Stomach smooth muscle (tissue), 2 donors: Measurements from ENCODE around the gene RAD51B.

Source experiments
- H3K27ac ChIP-seq: one replicate; pipeline ENCODE4 v1.7.0; 2013; ENCODE audit warnings: mild to moderate bottlenecking, low read length, inconsistent platforms
- H3K27me3 ChIP-seq, 2 donors: one replicate each; pipeline ENCODE4 v1.7.0; 2013; ENCODE audit warnings: low read length in 2 of 2; ENCODE audit not compliant: insufficient read depth in 2 of 2, control insufficient read depth in 1 of 2
- H3K36me3 ChIP-seq, 2 donors: one replicate each; pipeline ENCODE4 v1.7.0; 2013; ENCODE audit warnings: low read length in 2 of 2; ENCODE audit not compliant: control insufficient read depth in 2 of 2, insufficient read depth in 2 of 2
- H3K4me1 ChIP-seq: one replicate; pipeline ENCODE4 v1.7.0; 2013; ENCODE audit warnings: low read length; ENCODE audit not compliant: control insufficient read depth, insufficient read depth
- H3K4me3 ChIP-seq, 2 donors: one replicate each; pipeline ENCODE4 v1.7.0; 2013; ENCODE audit warnings: low read length in 2 of 2
- H3K9ac ChIP-seq, 2 donors: one replicate each; pipeline ENCODE4 v1.7.0; 2013; ENCODE audit warnings: low read length in 2 of 2, mild to moderate bottlenecking in 1 of 2
- H3K9me3 ChIP-seq, 2 donors: one replicate each; pipeline ENCODE4 v1.7.0; 2013; ENCODE audit warnings: low read length in 2 of 2; ENCODE audit not compliant: control insufficient read depth in 2 of 2
- donor health status: healthy.
- donor health status: Pancreatic carcinoma.

Gene RAD51B

DNA sequence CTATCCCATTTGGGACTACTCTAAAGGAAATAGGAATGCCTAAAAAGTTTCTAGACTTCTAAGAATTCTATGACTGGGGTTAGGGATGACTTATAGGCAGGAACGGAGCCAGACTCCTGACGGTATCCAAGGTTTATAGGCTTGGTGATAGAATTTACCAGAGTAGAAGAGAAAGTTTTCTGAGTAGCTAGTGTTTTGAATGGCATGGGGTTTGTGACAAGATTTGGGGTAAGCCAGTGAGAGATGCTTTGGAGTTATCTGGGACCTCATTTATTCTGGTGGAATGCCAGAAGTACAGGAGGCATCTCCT is 444.6 kb downstream of the RAD51B start:
- Histone ChIP-seq H3K36me3 (no peaks in the 10 kb centered on the region), H3K27ac (no peak overlapping the region), H3K9me3 (no peaks in the 10 kb centered on the region), H3K4me3 (no peak overlapping the region), H3K9ac (no peak overlapping the region), H3K27me3 (no peaks in the 10 kb centered on the region), H3K4me1 (peaks cover 2% of the 10 kb centered on the region)

DNA sequence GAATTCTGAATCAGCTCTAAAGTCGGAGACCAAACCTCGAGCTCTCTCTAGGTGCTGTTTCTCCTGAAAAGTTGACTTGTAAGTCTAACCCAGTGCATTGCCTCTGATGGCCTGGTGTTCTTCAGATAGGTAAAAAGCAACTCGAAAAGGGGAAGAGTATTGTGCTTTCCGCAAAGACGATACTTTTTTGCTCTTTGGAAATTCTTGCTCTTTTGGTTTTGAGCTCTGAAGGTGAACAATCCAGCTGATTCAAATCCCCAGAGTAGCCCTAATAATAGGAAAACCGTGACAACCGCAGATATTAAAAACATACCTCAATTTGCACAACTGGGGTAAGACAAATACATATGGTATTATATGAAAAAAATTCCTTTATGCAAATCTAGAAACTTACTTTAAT is 447.4 kb downstream of the RAD51B start:
- H3K27me3 ChIP-seq = no peaks in the 10 kb centered on the region
- H3K36me3 ChIP-seq = no peaks in the 10 kb centered on the region
- H3K9ac ChIP-seq = no peak overlapping the region
- H3K27ac ChIP-seq = no peak overlapping the region
- H3K4me1 ChIP-seq = peaks cover 8% of the 10 kb centered on the region
- H3K9me3 ChIP-seq = no peaks in the 10 kb centered on the region
- no peak overlapping the region for H3K4me3 ChIP-seq

GRCh38 chr14:68268197-68268596 is 448.6 kb downstream of the RAD51B start:
- H3K4me3 ChIP-seq = no peak overlapping the region
- no peaks in the 10 kb centered on the region for H3K27me3 ChIP-seq
- H3K9me3 ChIP-seq = no peaks in the 10 kb centered on the region
- H3K9ac ChIP-seq = no peak overlapping the region
- no peaks in the 10 kb centered on the region for H3K36me3 ChIP-seq
- no peak overlapping the region for H3K27ac ChIP-seq
- peaks cover 8% of the 10 kb centered on the region for H3K4me1 ChIP-seq

DNA sequence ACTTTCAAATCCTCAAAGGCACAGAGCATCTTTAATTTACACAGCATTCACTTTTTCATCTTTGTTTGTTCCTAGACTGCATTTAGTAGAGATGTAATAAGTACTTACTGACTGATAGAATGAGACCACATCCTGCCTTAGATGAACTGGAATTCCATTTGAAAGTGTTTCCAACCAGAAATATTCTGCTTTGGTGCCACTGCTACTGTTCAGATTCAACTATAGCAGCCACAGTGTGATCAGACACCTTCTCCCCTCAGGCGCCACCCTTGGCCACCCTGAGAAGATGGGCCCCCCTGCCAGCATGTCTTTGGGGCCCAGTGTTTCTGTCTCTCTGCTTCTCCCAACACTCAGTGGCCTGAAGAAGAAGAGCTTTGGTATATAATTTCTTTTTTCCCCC is 449.1 kb downstream of the RAD51B start:
- peak overlapping the region; percentile 32 for H3K27ac ChIP-seq
- peaks cover 8% of the 10 kb centered on the region for H3K4me1 ChIP-seq
- no peak overlapping the region for H3K9ac ChIP-seq
- H3K9me3 ChIP-seq = no peaks in the 10 kb centered on the region
- H3K36me3 ChIP-seq = no peaks in the 10 kb centered on the region
- H3K4me3 ChIP-seq = no peak overlapping the region
- H3K27me3 ChIP-seq = no peaks in the 10 kb centered on the region

DNA sequence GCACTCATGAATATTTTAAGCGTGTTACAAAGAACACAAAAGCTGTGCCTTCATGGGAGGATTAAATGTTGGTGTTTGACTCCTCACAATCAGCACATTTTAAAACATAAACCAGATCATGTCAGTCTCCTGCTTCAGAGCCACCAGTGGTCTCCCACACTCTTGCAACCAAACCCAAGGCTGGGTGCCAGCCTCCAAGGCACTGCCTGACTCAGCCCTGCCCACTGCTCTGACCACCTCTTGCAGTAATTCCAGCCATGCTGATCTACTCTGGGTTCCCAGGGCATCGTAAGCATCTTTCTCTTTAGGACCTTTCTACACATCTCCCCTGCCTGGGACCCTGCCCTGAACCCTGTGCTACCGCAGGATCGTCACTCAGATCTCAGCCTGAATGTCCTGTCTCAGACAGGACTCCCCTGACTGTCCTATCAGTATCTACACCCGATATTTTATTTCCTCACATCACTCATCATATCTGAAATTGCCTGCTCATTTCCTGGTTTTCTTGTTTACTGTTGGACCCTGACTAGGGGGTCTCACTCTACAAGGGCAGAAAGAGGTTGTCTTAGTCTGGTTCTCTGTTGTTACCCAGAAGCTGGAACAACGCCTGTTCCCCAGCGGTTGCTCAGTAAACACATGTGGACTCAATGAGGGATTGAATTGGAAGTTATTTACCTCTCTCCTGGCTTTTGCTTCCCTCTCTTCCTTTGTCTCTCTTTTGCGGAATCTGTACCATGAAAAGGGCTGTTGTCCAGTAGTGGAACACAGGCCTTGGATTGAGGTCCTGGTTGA is 449.8 kb downstream of the RAD51B start:
- Histone ChIP-seq H3K4me3 (no peak overlapping the region), H3K36me3 (no peaks in the 10 kb centered on the region), H3K9ac (no peak overlapping the region), H3K4me1 (peaks cover 8% of the 10 kb centered on the region), H3K9me3 (no peaks in the 10 kb centered on the region), H3K27ac (peak overlapping the region; percentile 32), H3K27me3 (no peaks in the 10 kb centered on the region)

- Histone ChIP-seq H3K27ac (no peak overlapping the region), H3K9ac (no peak overlapping the region)
Observed at GRCh38 chr14:68270342-68270741, 450.8 kb downstream of the RAD51B start.

DNA sequence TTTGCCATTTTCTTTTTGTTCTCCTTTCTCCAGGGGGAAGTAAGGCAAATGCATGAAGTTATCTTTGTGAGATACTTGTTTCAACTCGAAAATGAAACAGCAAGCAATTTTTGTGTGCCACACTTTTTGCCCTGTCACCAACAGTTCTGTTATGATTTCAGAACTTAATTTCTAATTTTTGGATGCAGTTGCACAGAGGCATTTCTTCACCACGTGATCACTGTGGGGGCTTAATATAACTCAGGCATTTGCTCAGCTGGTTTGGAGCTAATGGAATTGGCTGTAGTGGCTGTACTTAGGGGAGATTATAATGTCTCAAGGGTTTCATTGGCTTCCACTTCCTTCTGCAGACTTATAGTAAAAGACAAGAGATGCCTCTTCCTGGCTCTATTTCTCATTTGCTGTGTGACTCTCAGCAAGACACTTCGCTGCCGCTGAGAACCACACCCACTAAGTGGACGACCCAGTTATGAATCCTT is 452.4 kb downstream of the RAD51B start:
- H3K4me3 ChIP-seq = no peak overlapping the region
- no peaks in the 10 kb centered on the region for H3K9me3 ChIP-seq
- no peak overlapping the region for H3K27ac ChIP-seq
- peaks cover 8% of the 10 kb centered on the region for H3K4me1 ChIP-seq
- H3K27me3 ChIP-seq = no peaks in the 10 kb centered on the region
- H3K36me3 ChIP-seq = no peaks in the 10 kb centered on the region
- no peak overlapping the region for H3K9ac ChIP-seq

More at GRCh38 chr14:68270342-68270741, 450.8 kb downstream of the RAD51B start:
- Histone ChIP-seq H3K9me3 (no peaks in the 10 kb centered on the region), H3K27me3 (no peaks in the 10 kb centered on the region), H3K4me3 (no peak overlapping the region), H3K36me3 (no peaks in the 10 kb centered on the region), H3K4me1 (peaks cover 8% of the 10 kb centered on the region)

DNA sequence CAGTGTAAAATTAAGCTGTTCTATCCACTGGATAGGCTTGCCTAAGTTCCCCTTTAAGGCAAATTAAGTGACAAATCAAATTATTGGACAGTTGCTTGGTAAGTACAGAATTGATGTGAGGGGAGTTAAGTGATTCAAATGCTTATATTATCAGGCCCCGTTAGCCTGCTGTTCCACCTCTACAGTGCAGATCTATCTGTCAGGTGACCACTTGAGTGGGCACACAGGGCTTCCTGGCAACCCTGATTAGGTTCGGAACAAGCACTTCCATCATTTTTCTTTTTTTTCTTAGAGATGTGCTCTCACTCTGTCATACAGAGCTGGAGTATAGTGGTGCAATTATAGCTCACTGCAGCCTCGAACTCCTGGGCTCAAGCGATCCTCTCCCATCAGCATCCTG is 453.8 kb downstream of the RAD51B start:
- no peak overlapping the region for H3K27ac ChIP-seq
- peaks cover 8% of the 10 kb centered on the region for H3K4me1 ChIP-seq
- H3K36me3 ChIP-seq = no peaks in the 10 kb centered on the region
- no peaks in the 10 kb centered on the region for H3K9me3 ChIP-seq
- no peak overlapping the region for H3K9ac ChIP-seq
- no peaks in the 10 kb centered on the region for H3K27me3 ChIP-seq
- no peak overlapping the region for H3K4me3 ChIP-seq

- no peak overlapping the region for H3K9ac ChIP-seq
- no peak overlapping the region for H3K27ac ChIP-seq
- no peaks in the 10 kb centered on the region for H3K9me3 ChIP-seq
- H3K4me1 ChIP-seq = peaks cover 3% of the 10 kb centered on the region
- H3K4me3 ChIP-seq = no peak overlapping the region
- no peaks in the 10 kb centered on the region for H3K27me3 ChIP-seq
- H3K36me3 ChIP-seq = no peaks in the 10 kb centered on the region
Observed at GRCh38 chr14:68274725-68275124, 455.1 kb downstream of the RAD51B start.

GRCh38 chr14:68278576-68279436 is 459.2 kb downstream of the RAD51B start:
- H3K4me3 ChIP-seq = no peak overlapping the region
- peaks cover 8% of the 10 kb centered on the region for H3K4me1 ChIP-seq
- no peak overlapping the region for H3K9ac ChIP-seq
- H3K9me3 ChIP-seq = no peaks in the 10 kb centered on the region
- H3K36me3 ChIP-seq = no peaks in the 10 kb centered on the region
- H3K27me3 ChIP-seq = no peaks in the 10 kb centered on the region
- H3K27ac ChIP-seq = no peak overlapping the region

GRCh38 chr14:68279437-68279720 is 459.8 kb downstream of the RAD51B start:
- Histone ChIP-seq H3K27ac (no peak overlapping the region), H3K27me3 (no peaks in the 10 kb centered on the region), H3K36me3 (no peaks in the 10 kb centered on the region), H3K9me3 (no peaks in the 10 kb centered on the region), H3K4me3 (no peak overlapping the region), H3K9ac (no peak overlapping the region), H3K4me1 (peaks cover 8% of the 10 kb centered on the region)
